GM12878 (cell line): ENCODE data around the gene ARHGEF1. TPM values are rescaled to one million over a fixed set of nuclear protein-coding genes. Genes with fewer than 3 reads are reported as not detected.

ENCODE experiments used
- ASH2L ChIP-seq: fragments of 300-600, 200-600 bp; sonication (generic); IDR thresholded peaks from 2 replicates; pipeline ENCODE4 v1.6.1; 2017; ENCODE audit warnings: low read depth, mild to moderate bottlenecking, borderline replicate concordance
- BMI1 ChIP-seq: fragments of 450-650 bp; IDR thresholded peaks from 2 replicates; pipeline ENCODE4 v1.6.1; 2016; ENCODE audit warnings: mild to moderate bottlenecking, moderate library complexity, borderline replicate concordance
- BRCA1 ChIP-seq: IDR thresholded peaks from 2 replicates; pipeline ENCODE4 v1.6.1; 2011; ENCODE audit warnings: low read depth, low read length, improper control_type of control experiment
- CHD1 ChIP-seq: IDR thresholded peaks from 2 replicates; pipeline ENCODE4 v1.6.1; 2012; ENCODE audit warnings: low read depth, low read length, improper control_type of control experiment
- EED ChIP-seq: sonication (generic); IDR thresholded peaks from 2 replicates; pipeline ENCODE4 v1.6.1; 2016; ENCODE audit warnings: antibody characterized with exemption, low read depth
- ESRRA ChIP-seq: IDR thresholded peaks from 2 replicates; pipeline ENCODE4 v1.6.1; 2012; ENCODE audit warnings: mild to moderate bottlenecking, low read length, improper control_type of control experiment
- FOXM1 ChIP-seq: IDR thresholded peaks from 2 replicates; pipeline ENCODE4 v1.6.1; 2012; ENCODE audit warnings: low read depth, mild to moderate bottlenecking, inconsistent platforms, low read length, moderate library complexity
- HDAC2 ChIP-seq: fragments of 200-600 bp; sonication (generic); IDR thresholded peaks from 2 replicates; pipeline ENCODE4 v1.6.1; 2017
- RAD21 ChIP-seq: IDR thresholded peaks from 2 replicates; pipeline ENCODE4 v1.6.1; 2011; ENCODE audit warnings: mild to moderate bottlenecking, low read depth, low read length, moderate library complexity; ENCODE audit not compliant: insufficient read depth
- RCOR1 ChIP-seq: conservative IDR thresholded peaks from 2 replicates; pipeline ENCODE4 v1.6.1; 2012; ENCODE audit warnings: low read depth, low read length, improper control_type of control experiment
- TCF3 ChIP-seq: IDR thresholded peaks from 2 replicates; pipeline ENCODE4 v1.6.1; 2012; ENCODE audit warnings: low read depth, mild to moderate bottlenecking, low read length, borderline replicate concordance; ENCODE audit not compliant: insufficient read depth
- ZNF217 ChIP-seq: fragments of 450-650 bp; IDR thresholded peaks from 2 replicates; pipeline ENCODE4 v1.6.1; 2017; ENCODE audit warnings: antibody characterized with exemption, mild to moderate bottlenecking
- polyA plus RNA-seq, 11 experiments: library from polyadenylated mRNA; depleted of rRNA in 4 of 11; unstranded in 6 of 11; stranded (reverse) in 5 of 11; fragments of >200 nt; fragmentation: Nextera tagmentation in 4 of 11; fragmentation: Illumina TruSeq in 1 of 11; extraction: Ambion mirVana in 4 of 11; extraction: Trizol in 1 of 11; gene quantifications; 1 replicate in 1 of 11; 2 replicates in 10 of 11; pipeline versions ENCODE4 v1.2.1 to v1.2.3, GENCODE V29; 2011 to 2016; ENCODE audit warnings: inconsistent platforms in 2 of 11, missing spikeins in 2 of 11, low read depth in 1 of 11
- total RNA-seq, 4 experiments: library from RNA; depleted of rRNA in 3 of 4; stranded (reverse); fragments of >200 nt in 3 of 4; fragmentation: Illumina TruSeq in 1 of 4; extraction: Trizol in 1 of 4; gene quantifications; 2 replicates each; pipeline versions ENCODE4 v1.2.1 to v1.2.3, GENCODE V29; 2013 to 2021
- TF ChIP-seq, protein P1 (sequence below): IDR thresholded peaks from 2 replicates; pipeline ENCODE4 v1.6.1; 2011; ENCODE audit warnings: borderline replicate concordance, low read depth, mild to moderate bottlenecking, moderate library complexity, mixed read lengths, low read length; ENCODE audit not compliant: insufficient read depth; ENCODE audit errors: extremely low read length
- TF ChIP-seq, protein P2 (sequence below): fragments of 450-650 bp; IDR thresholded peaks from 2 replicates; pipeline ENCODE4 v1.6.1; 2017; ENCODE audit warnings: low read depth, mild to moderate bottlenecking, moderate library complexity
- TF ChIP-seq, protein P3 (sequence below): IDR thresholded peaks from 2 replicates; pipeline ENCODE4 v1.6.1; 2012; ENCODE audit warnings: mild to moderate bottlenecking, low read depth, low read length
- TF ChIP-seq, protein P4 (sequence below): fragments of 450-650 bp; IDR thresholded peaks from 2 replicates; pipeline ENCODE4 v1.6.1; 2018; ENCODE audit warnings: borderline replicate concordance, mild to moderate bottlenecking; ENCODE audit not compliant: partially characterized antibody

The ARHGEF1 gene
- total and polyA plus RNA-seq, 10 of the 15 experiments (the other 5 are each of a cell fraction or from before 2014, with no cell fraction given): 1.2 to 207 (median 53.9) TPM

DNA sequence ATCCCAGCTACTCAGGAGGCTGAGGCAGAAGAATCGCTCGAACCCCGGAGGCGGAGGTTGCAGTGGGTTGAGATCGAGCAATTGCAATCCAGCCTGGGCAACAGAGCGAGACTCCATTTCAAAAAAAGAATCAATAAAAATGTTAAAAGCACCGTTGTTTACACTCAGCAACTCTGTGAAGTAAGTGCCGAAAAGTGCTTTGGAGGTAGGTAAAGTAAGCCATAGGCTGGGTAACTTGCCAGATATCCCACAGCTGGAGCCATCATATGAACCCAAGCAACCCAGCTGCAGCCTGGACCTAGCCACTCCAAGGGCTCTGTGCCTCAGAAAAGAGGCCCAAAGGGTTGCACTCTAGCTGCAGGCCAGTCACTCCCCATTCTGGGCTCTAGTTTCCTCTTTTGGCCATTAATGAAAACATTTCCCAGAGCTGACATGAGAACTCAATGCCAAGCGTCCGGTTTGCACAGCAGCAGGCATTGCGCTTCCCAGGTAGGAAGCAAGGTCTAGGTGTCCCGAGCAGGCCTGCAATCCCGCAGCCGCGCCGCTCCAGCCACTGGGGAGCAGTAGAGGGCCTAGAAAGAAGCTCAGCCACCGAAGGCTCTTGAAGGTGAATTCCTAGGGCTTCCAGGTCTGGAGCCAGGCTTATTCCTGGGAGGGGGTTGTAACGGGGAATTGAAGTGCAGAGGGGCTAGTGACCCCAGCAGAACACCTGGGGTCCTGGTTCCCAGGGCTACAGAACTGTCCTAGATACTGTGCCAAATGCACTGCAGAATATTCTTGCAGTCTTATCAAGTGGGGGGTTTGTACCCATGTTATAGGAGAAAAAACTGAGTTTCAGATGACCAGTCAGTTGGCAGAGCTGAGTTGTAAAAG, 10.0 kb upstream of the ARHGEF1 start (continued):
- TF ChIP-seq, protein P1, sequence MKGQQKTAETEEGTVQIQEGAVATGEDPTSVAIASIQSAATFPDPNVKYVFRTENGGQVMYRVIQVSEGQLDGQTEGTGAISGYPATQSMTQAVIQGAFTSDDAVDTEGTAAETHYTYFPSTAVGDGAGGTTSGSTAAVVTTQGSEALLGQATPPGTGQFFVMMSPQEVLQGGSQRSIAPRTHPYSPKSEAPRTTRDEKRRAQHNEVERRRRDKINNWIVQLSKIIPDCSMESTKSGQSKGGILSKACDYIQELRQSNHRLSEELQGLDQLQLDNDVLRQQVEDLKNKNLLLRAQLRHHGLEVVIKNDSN: no peak
- TF ChIP-seq RAD21: peak; percentile 87
- peak; percentile 33; the same call in 1 of the 2 replicates for TF ChIP-seq FOXM1
- no peak for TF ChIP-seq BMI1
- no peak for TF ChIP-seq CHD1
- no peak for TF ChIP-seq TCF3
- no peak for TF ChIP-seq RCOR1
- TF ChIP-seq, protein P2, sequence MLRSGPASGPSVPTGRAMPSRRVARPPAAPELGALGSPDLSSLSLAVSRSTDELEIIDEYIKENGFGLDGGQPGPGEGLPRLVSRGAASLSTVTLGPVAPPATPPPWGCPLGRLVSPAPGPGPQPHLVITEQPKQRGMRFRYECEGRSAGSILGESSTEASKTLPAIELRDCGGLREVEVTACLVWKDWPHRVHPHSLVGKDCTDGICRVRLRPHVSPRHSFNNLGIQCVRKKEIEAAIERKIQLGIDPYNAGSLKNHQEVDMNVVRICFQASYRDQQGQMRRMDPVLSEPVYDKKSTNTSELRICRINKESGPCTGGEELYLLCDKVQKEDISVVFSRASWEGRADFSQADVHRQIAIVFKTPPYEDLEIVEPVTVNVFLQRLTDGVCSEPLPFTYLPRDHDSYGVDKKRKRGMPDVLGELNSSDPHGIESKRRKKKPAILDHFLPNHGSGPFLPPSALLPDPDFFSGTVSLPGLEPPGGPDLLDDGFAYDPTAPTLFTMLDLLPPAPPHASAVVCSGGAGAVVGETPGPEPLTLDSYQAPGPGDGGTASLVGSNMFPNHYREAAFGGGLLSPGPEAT: peak; percentile 44; the same call in 1 of the 2 replicates
- peak; percentile 85; the same call in 1 of the 2 replicates for TF ChIP-seq EED
- TF ChIP-seq ZNF217: no peak
- TF ChIP-seq, protein P3, sequence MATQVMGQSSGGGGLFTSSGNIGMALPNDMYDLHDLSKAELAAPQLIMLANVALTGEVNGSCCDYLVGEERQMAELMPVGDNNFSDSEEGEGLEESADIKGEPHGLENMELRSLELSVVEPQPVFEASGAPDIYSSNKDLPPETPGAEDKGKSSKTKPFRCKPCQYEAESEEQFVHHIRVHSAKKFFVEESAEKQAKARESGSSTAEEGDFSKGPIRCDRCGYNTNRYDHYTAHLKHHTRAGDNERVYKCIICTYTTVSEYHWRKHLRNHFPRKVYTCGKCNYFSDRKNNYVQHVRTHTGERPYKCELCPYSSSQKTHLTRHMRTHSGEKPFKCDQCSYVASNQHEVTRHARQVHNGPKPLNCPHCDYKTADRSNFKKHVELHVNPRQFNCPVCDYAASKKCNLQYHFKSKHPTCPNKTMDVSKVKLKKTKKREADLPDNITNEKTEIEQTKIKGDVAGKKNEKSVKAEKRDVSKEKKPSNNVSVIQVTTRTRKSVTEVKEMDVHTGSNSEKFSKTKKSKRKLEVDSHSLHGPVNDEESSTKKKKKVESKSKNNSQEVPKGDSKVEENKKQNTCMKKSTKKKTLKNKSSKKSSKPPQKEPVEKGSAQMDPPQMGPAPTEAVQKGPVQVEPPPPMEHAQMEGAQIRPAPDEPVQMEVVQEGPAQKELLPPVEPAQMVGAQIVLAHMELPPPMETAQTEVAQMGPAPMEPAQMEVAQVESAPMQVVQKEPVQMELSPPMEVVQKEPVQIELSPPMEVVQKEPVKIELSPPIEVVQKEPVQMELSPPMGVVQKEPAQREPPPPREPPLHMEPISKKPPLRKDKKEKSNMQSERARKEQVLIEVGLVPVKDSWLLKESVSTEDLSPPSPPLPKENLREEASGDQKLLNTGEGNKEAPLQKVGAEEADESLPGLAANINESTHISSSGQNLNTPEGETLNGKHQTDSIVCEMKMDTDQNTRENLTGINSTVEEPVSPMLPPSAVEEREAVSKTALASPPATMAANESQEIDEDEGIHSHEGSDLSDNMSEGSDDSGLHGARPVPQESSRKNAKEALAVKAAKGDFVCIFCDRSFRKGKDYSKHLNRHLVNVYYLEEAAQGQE: no peak
- TF ChIP-seq ESRRA: no peak
- TF ChIP-seq, protein P4, sequence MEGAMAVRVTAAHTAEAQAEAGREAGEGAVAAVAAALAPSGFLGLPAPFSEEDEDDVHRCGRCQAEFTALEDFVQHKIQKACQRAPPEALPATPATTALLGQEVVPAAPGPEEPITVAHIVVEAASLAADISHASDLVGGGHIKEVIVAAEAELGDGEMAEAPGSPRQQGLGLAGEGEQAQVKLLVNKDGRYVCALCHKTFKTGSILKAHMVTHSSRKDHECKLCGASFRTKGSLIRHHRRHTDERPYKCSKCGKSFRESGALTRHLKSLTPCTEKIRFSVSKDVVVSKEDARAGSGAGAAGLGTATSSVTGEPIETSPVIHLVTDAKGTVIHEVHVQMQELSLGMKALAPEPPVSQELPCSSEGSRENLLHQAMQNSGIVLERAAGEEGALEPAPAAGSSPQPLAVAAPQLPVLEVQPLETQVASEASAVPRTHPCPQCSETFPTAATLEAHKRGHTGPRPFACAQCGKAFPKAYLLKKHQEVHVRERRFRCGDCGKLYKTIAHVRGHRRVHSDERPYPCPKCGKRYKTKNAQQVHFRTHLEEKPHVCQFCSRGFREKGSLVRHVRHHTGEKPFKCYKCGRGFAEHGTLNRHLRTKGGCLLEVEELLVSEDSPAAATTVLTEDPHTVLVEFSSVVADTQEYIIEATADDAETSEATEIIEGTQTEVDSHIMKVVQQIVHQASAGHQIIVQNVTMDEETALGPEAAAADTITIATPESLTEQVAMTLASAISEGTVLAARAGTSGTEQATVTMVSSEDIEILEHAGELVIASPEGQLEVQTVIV: no peak
- TF ChIP-seq BRCA1: no peak
- TF ChIP-seq ASH2L: no peak
- TF ChIP-seq HDAC2: no peak
